GM12892 (cell line): ENCODE measurements around the gene IL13.

Experiments used
- POLR2AphosphoS5 ChIP-seq: IDR thresholded peaks from 2 replicates; pipeline ENCODE4 v1.6.1; 2011; ENCODE audit warnings: low read depth, low read length, control low read depth
- TAF1 ChIP-seq: IDR thresholded peaks from 2 replicates; pipeline ENCODE4 v1.6.1; 2011; ENCODE audit warnings: low read depth, mild to moderate bottlenecking, control low read depth, low read length, borderline replicate concordance

DNA sequence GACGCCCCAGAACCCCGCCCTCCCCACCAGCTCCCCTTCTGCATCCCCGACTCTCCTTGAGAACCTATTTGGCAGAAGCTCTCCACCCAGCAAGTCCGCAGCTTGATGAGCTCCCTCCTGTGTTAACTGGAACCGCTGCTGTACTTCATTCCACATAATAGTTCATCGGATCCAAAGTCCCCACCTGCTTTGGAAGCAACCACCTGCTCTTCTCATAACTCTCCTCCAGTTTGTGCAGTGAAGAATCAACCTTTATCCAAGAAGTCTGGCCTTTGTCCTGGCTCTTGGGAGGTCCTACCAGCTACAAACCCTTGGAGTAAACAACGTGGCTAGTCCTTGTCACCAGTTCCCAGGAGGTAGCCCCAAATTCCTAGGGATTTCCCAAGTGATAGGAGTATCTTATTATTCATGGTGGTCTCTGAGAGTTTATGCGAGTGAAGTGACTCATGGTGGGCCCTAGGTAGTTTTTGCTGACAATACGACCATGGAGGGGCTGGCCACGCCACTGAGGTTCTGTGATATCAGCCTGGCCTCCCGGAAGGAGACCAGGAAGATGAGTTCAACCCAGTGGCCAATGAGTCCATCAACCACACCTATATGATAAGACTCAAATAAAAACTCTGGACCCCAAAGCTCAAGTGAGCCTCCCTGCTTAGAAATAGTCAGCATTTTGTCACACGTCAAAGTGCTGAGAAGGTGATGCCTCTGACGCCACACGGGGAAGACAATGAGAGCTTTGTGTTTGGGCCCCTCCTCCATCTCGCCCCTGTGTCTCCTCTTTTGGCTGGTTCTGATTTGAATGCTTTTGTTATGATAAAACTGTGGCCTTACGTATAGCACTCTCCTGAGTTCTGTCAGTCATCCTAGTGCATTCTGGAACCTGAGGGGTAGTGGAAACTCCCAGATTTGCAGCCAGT lies 12.3 kb downstream of the IL13 start:
- TF ChIP-seq TAF1 (no peak), POLR2AphosphoS5 (no peak)
